ENCODE measurements around the gene MCM8.

The MCM8 gene

GRCh38 chr20:5973172-5973571 lies 22.7 kb downstream of the MCM8 start:
- Histone ChIP-seq H3K9ac (ENCODE audit: low read depth, low read length, poor library complexity) (no peak overlapping the region), H3K14ac (ENCODE audit: low read length) (no peak overlapping the region), H3K79me1 (ENCODE audit: low read depth, low read length) (peaks cover 3% of the 10 kb centered on the region), H2BK120ac (ENCODE audit: low read depth, low read length) (no peak overlapping the region), H3K23ac (ENCODE audit: low read depth, low read length, poor library complexity) (no peak overlapping the region), H2AK5ac (ENCODE audit: low read depth, low read length) (no peak overlapping the region), H3K4me2 (ENCODE audit: insufficient read depth, low read length, poor library complexity, severe bottlenecking) (no peak overlapping the region), H4K8ac (ENCODE audit: low read depth, low read length) (no peak overlapping the region), H3K27ac (replicated peaks; ENCODE audit: low read length) (no peak overlapping the region), H2BK5ac (ENCODE audit: low read length) (no peak overlapping the region), H4K91ac (ENCODE audit: low read depth, low read length, poor library complexity) (no peak overlapping the region), H2BK15ac (ENCODE audit: low read length) (no peak overlapping the region), H3K36me3 (replicated peaks in 1 of 2; ENCODE audit: control insufficient read depth in 2 of 2, insufficient read depth in 2 of 2, low read length in 2 of 2) (peaks cover 25 to 89% of the 10 kb centered on the region in 2 donors), H3K18ac (ENCODE audit: low read length) (no peak overlapping the region), H3K4me1 (ENCODE audit: control insufficient read depth in 2 of 2, insufficient read depth in 1 of 2, low read depth in 1 of 2, low read length in 2 of 2) (peaks cover 3 to 4% of the 10 kb centered on the region in 2 donors), H2BK12ac (ENCODE audit: low read length) (no peak overlapping the region), H2AFZ (ENCODE audit: low read length) (no peak overlapping the region), H3K4ac (ENCODE audit: low read length) (no peak overlapping the region), H3K27me3 (ENCODE audit: control insufficient read depth in 3 of 3, insufficient read depth in 3 of 3, low read depth in 1 of 3, low read length in 3 of 3) (no peaks in the 10 kb centered on the region), H3K9me3 (replicated peaks in 1 of 2; ENCODE audit: control insufficient read depth in 2 of 2, insufficient read depth in 1 of 2, low read depth in 1 of 2, low read length in 2 of 2) (no peaks in the 10 kb centered on the region), H3K4me3 (ENCODE audit: low read length in 2 of 2) (no peak overlapping the region)
- no CpG with 5 or more reads among the region's 2 CpGs for WGBS, 2 donors (ENCODE audit: extremely low coverage in 2 of 2, insufficient read length in 2 of 2, insufficient replicate concordance in 1 of 2)
- DNase-seq (ENCODE audit: low spot score), result no peak

GRCh38 chr20:5973971-5974370 lies 23.5 kb downstream of the MCM8 start:
- H4K91ac ChIP-seq (ENCODE audit: low read depth, low read length, poor library complexity), result no peak overlapping the region

GRCh38 chr20:5974531-5974930 lies 24.1 kb downstream of the MCM8 start:
- no peak overlapping the region for H2BK12ac ChIP-seq (ENCODE audit: low read length)
- no peak overlapping the region for H2BK15ac ChIP-seq (ENCODE audit: low read length)
- no peak overlapping the region for H2AFZ ChIP-seq (ENCODE audit: low read length)
- no peak overlapping the region for H3K14ac ChIP-seq (ENCODE audit: low read length)
- H3K4me3 ChIP-seq (ENCODE audit: low read length in 2 of 2), result no peak overlapping the region
- no peak overlapping the region for H3K9ac ChIP-seq (ENCODE audit: low read depth, low read length, poor library complexity)
- peaks cover 31 to 95% of the 10 kb centered on the region in 2 donors for H3K36me3 ChIP-seq (replicated peaks in 1 of 2; ENCODE audit: control insufficient read depth in 2 of 2, insufficient read depth in 2 of 2, low read length in 2 of 2)
- DNase-seq (ENCODE audit: low spot score), result no peak
- peaks cover 3% of the 10 kb centered on the region for H3K79me1 ChIP-seq (ENCODE audit: low read depth, low read length)
- no peak overlapping the region for H3K4me2 ChIP-seq (ENCODE audit: insufficient read depth, low read length, poor library complexity, severe bottlenecking)
- H3K23ac ChIP-seq (ENCODE audit: low read depth, low read length, poor library complexity), result no peak overlapping the region
- WGBS, 2 donors (ENCODE audit: extremely low coverage in 2 of 2, insufficient read length in 2 of 2, insufficient replicate concordance in 1 of 2), result no CpG with 5 or more reads among the region's 1 CpG
- H4K91ac ChIP-seq (ENCODE audit: low read depth, low read length, poor library complexity), result no peak overlapping the region
- H3K27ac ChIP-seq (replicated peaks; ENCODE audit: low read length), result no peak overlapping the region
- no peak overlapping the region for H2BK5ac ChIP-seq (ENCODE audit: low read length)
- peaks cover 3 to 4% of the 10 kb centered on the region in 2 donors for H3K4me1 ChIP-seq (ENCODE audit: control insufficient read depth in 2 of 2, insufficient read depth in 1 of 2, low read depth in 1 of 2, low read length in 2 of 2)
- H2BK120ac ChIP-seq (ENCODE audit: low read depth, low read length), result no peak overlapping the region
- no peak overlapping the region for H3K18ac ChIP-seq (ENCODE audit: low read length)
- no peak overlapping the region for H2AK5ac ChIP-seq (ENCODE audit: low read depth, low read length)
- H3K9me3 ChIP-seq (replicated peaks in 1 of 2; ENCODE audit: control insufficient read depth in 2 of 2, insufficient read depth in 1 of 2, low read depth in 1 of 2, low read length in 2 of 2), result no peaks in the 10 kb centered on the region
- no peaks in the 10 kb centered on the region for H3K27me3 ChIP-seq (ENCODE audit: control insufficient read depth in 3 of 3, insufficient read depth in 3 of 3, low read depth in 1 of 3, low read length in 3 of 3)
- no peak overlapping the region for H3K4ac ChIP-seq (ENCODE audit: low read length)
- no peak overlapping the region for H4K8ac ChIP-seq (ENCODE audit: low read depth, low read length)

More at GRCh38 chr20:5973971-5974370, 23.5 kb downstream of the MCM8 start:
- no peaks in the 10 kb centered on the region for H3K9me3 ChIP-seq (replicated peaks in 1 of 2; ENCODE audit: control insufficient read depth in 2 of 2, insufficient read depth in 1 of 2, low read depth in 1 of 2, low read length in 2 of 2)
- H3K4ac ChIP-seq (ENCODE audit: low read length), result no peak overlapping the region
- H4K8ac ChIP-seq (ENCODE audit: low read depth, low read length), result no peak overlapping the region
- H3K4me2 ChIP-seq (ENCODE audit: insufficient read depth, low read length, poor library complexity, severe bottlenecking), result no peak overlapping the region
- no peak overlapping the region for H3K23ac ChIP-seq (ENCODE audit: low read depth, low read length, poor library complexity)
- H3K4me3 ChIP-seq (ENCODE audit: low read length in 2 of 2), result no peak overlapping the region
- H2BK5ac ChIP-seq (ENCODE audit: low read length), result no peak overlapping the region
- no peak overlapping the region for H2BK12ac ChIP-seq (ENCODE audit: low read length)
- no peak for DNase-seq (ENCODE audit: low spot score)
- H3K14ac ChIP-seq (ENCODE audit: low read length), result no peak overlapping the region
- H3K36me3 ChIP-seq (replicated peaks in 1 of 2; ENCODE audit: control insufficient read depth in 2 of 2, insufficient read depth in 2 of 2, low read length in 2 of 2), result peaks cover 28 to 89% of the 10 kb centered on the region in 2 donors
- H3K4me1 ChIP-seq (ENCODE audit: control insufficient read depth in 2 of 2, insufficient read depth in 1 of 2, low read depth in 1 of 2, low read length in 2 of 2), result peaks cover 3 to 4% of the 10 kb centered on the region in 2 donors
- no peak overlapping the region for H2AK5ac ChIP-seq (ENCODE audit: low read depth, low read length)
- no peak overlapping the region for H3K27ac ChIP-seq (replicated peaks; ENCODE audit: low read length)
- no peak overlapping the region for H2BK15ac ChIP-seq (ENCODE audit: low read length)
- no peak overlapping the region for H2BK120ac ChIP-seq (ENCODE audit: low read depth, low read length)
- no peak overlapping the region for H3K9ac ChIP-seq (ENCODE audit: low read depth, low read length, poor library complexity)
- no peak overlapping the region for H3K18ac ChIP-seq (ENCODE audit: low read length)
- WGBS, 2 donors (ENCODE audit: extremely low coverage in 2 of 2, insufficient read length in 2 of 2, insufficient replicate concordance in 1 of 2), result no CpG with 5 or more reads among the region's 4 CpGs
- peaks cover 3% of the 10 kb centered on the region for H3K79me1 ChIP-seq (ENCODE audit: low read depth, low read length)
- H3K27me3 ChIP-seq (ENCODE audit: control insufficient read depth in 3 of 3, insufficient read depth in 3 of 3, low read depth in 1 of 3, low read length in 3 of 3), result no peaks in the 10 kb centered on the region
- no peak overlapping the region for H2AFZ ChIP-seq (ENCODE audit: low read length)

- Histone ChIP-seq H4K8ac (ENCODE audit: low read depth, low read length) (no peak overlapping the region), H3K27ac (replicated peaks; ENCODE audit: low read length) (no peak overlapping the region), H3K36me3 (replicated peaks in 1 of 2; ENCODE audit: control insufficient read depth in 2 of 2, insufficient read depth in 2 of 2, low read length in 2 of 2) (peaks cover 34 to 96% of the 10 kb centered on the region in 2 donors), H2BK12ac (ENCODE audit: low read length) (no peak overlapping the region), H2BK15ac (ENCODE audit: low read length) (no peak overlapping the region), H3K4me2 (ENCODE audit: insufficient read depth, low read length, poor library complexity, severe bottlenecking) (no peak overlapping the region), H4K91ac (ENCODE audit: low read depth, low read length, poor library complexity) (no peak overlapping the region), H3K9ac (ENCODE audit: low read depth, low read length, poor library complexity) (no peak overlapping the region), H3K14ac (ENCODE audit: low read length) (no peak overlapping the region), H2BK5ac (ENCODE audit: low read length) (no peak overlapping the region), H3K9me3 (replicated peaks in 1 of 2; ENCODE audit: control insufficient read depth in 2 of 2, insufficient read depth in 1 of 2, low read depth in 1 of 2, low read length in 2 of 2) (no peaks in the 10 kb centered on the region), H3K79me1 (ENCODE audit: low read depth, low read length) (peaks cover 3% of the 10 kb centered on the region), H3K23ac (ENCODE audit: low read depth, low read length, poor library complexity) (no peak overlapping the region), H3K4me1 (ENCODE audit: control insufficient read depth in 2 of 2, insufficient read depth in 1 of 2, low read depth in 1 of 2, low read length in 2 of 2) (no peaks in the 10 kb centered on the region), H3K27me3 (ENCODE audit: control insufficient read depth in 3 of 3, insufficient read depth in 3 of 3, low read depth in 1 of 3, low read length in 3 of 3) (no peaks in the 10 kb centered on the region), H3K4ac (ENCODE audit: low read length) (no peak overlapping the region), H2AK5ac (ENCODE audit: low read depth, low read length) (no peak overlapping the region), H3K4me3 (ENCODE audit: low read length in 2 of 2) (no peak overlapping the region), H2AFZ (ENCODE audit: low read length) (no peak overlapping the region), H2BK120ac (ENCODE audit: low read depth, low read length) (no peak overlapping the region), H3K18ac (ENCODE audit: low read length) (no peak overlapping the region)
- DNase-seq (ENCODE audit: low spot score), result no peak
- no CpG with 5 or more reads among the region's 2 CpGs for WGBS, 2 donors (ENCODE audit: extremely low coverage in 2 of 2, insufficient read length in 2 of 2, insufficient replicate concordance in 1 of 2)
Observed at GRCh38 chr20:5975778-5976177, 25.3 kb downstream of the MCM8 start.
